ENCODE results near the gene SRMS.
"Not testable (repeated sequence)": the region's sequence is repeated elsewhere in the genome, so short reads cannot be mapped to it uniquely, and the experiment has no call there.

The SRMS gene

DNA sequence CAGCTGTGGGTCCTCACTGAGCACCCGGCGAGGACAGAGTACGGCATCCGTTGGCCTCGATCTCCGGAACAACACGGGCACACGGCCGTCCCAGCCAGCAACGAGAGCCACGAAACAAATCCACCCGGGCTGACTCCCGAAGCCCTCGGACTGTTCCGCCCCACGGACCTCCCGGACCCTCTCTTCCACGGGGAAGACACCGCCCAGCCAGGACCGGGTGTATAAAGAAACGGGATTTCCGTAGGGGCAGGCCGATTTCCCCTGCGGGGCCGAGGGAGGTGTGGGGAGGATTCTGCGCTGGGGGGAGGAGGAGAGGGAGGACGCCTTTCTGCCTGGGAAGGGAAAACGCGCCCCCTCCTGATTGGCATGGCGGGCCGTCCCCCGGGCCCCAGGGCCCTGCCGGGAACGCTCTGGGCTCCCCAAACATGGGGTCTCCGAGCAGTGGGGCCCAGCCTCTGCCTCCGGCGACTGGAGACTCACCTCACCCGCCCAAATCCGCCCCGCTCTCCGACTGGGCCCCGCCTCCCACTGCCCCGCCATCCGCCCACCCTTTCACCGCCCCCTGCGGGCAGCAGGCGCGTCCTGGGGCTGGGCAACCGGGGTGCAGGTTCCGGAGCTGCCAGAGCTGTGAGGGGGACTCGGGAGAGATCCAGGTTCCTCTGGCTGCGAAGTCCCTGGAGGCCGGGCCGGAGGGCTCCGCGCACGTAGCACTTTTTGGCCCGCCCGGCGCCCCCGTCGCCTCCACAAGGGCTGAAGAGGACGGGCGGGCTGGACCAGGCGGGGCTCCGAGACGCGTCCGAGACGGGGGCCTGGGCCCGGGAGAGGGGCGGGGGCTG lies 27.7 kb downstream of the SRMS start:
- peak; percentile 68 to 76 for DNase-seq

DNA sequence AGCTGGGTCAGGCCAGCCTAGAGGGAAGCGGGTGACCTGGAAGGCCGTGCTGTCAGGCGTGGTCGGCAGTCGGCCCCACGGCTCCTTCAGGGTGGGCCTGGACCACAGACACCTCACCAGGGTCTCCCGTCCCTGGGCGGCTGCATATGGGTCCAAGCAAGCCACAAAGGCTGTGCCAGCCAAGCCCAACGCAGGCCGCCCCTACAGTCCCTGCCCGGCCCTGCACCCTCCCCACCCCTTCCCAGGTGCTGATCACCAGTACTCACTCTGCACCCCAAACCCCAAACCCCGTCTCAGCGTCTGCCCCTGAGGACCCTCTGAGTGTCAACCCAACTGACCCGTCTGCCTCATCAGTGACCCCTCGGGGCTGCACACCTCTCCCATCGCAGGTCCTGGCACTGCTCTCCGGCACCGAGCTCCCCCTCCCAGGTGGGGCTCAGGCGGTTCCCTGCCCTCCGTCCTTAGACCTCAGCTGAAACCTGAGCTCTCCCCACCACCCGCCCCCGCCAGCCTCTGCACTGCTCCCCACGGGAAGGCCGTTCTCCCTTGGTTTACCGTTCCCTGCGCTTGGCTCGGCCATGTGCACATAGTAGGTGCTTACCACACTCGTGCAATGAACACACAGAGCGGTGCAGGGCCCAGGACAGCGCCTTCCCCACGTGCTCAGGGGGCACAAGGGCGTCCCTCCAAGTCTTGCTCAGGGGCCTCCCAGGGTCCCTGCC lies 28.4 kb downstream of the SRMS start:
- DNase-seq, result no peak

- DNase-seq, result no peak
Observed at GRCh38 chr20:63518351-63518861, 29.1 kb downstream of the SRMS start.

DNA sequence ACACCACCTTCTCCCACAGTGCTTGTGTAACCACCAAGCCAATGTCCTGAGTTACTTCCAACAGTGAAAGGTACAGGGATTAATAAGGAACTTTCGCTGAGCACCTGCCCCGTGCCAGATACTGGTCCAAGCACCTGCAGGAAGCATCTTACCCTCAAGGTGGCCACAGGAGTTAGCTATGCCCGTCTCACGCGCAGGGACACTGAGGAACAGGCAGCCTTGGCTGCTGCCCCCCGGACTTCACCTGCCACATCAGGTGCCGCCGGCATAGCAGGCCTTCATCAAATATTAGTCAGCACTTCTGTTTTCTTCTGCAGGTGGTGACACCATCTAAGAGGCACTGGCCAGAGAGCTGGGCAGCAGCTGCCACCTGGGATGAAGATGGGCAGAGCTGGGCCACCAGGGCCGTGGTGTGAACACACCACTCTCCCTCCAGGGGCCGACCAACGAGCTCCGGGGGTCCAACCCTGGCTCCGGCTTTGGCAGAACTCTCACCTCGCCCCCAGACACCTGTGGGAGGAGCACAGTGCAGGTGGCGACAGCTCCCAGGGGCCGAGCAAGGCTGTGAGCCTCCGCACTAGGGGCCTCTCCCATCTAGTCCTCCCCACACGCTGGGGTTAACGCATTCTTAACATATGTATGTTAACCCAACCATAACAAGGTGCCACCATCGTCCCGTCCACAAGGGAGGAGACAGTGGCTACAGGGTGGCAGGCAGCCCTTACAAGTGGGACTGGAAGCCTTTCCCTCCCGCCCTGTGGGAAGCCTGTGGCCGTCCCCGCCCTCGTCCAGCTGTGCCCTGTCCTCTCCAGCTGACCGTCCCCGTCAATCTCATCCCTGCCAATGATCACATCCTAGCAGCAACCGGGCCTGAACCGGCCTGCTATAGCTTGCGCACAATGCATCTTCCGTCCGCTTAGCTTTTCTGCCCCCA lies 29.9 kb downstream of the SRMS start:
- no peak for DNase-seq

DNA sequence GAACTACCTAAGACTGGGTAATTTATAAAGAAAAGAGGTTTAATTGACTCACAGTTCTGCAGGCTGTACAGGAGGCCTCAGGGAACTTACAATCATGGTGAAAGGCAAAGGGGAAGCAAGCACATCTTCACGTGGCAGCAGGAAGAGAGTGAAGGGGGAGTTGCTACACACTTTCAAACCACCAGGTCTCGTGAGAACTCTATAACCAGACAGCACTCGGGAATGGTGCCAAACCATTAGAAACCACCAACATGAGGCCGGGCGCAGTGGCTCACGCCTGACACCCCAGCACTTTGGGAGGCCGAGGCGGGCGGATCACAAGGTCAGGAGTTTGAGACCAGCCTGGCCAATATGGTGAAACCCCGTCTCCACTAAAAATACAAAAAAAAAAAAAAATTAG lies 33.0 kb downstream of the SRMS start:
- DNase-seq, result not testable (repeated sequence)

GRCh38 chr20:63513207-63513606 lies 34.3 kb downstream of the SRMS start:
- DNase-seq, result no peak

DNA sequence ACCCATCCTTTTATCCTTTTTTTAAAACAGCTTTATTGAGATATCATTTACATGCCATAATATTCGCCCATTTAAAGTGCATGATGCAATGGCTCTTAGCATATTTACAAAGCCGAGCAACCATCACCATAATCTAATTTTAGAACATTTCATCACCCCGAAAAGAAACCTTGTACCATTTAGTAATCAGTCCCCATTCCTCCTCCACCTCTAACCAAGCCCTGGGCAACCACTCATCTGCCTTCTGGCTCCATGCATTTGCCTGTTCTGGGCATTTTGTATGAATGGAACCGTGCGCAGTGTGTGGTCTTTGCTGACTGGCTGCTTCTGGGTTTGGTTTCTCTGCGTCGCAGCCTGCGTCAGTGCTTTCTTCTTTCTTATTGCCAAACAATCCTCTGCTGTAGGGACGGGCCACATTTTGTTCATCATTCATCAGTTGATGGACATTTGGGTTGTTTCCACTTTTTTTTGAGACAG lies 38.4 kb downstream of the SRMS start:
- no peak for DNase-seq

DNA sequence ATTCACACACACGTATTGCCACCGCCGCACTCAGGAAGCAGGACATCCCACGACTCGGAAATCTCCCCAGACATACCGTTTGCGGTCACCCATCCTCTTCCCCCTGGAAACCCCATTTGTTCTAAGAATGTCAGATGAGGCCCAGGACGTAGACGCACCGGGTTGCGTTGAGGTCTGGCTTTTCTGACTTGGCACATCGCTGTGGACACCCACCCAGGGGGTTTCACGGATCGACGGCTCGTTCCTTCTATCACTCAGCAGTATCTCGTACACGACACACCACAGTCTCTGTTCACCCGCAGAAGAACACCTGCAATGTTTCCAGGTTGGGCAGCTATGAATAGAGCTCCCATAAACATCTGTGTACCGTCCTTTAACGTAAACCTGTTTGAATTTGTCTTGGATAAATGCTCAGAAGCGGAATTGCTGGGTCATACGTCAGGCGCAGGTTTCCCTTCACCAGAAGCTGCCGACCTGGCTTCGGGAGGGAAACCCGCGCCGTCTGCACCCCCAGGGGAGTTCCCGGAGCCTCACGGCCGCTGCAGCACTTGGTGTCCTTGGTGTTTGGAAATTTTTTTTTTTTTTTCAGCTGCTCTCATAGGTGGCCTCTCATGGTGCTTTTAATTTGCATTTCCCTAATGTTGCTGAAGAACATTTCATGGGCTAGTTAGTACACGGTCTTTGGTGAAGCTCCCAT lies 39.3 kb downstream of the SRMS start:
- DNase-seq, result no peak

GRCh38 chr20:63507083-63507743 lies 40.3 kb downstream of the SRMS start:
- DNase-seq, result no peak

- no peak for DNase-seq
Observed at GRCh38 chr20:63505723-63506122, 41.8 kb downstream of the SRMS start.

DNA sequence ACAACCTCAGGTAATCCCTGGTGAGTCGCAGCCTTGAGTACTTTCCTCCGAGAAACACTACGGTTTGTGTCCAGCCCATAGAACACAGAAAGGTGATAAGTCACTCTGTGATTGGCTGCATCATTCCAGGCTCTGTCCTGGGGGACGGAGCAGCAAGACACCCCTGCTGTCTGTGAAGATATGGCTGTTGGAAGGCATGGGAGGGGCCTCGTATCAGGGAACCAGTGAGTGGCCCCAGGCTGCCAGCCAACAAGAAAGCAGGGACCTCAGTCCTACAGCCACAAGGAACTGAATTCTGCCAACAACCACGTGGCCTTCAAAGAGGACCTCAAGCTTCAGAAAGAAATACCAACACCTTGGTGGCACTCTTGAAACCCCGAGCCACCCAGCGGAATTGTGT lies 42.3 kb downstream of the SRMS start:
- DNase-seq, result no peak

DNA sequence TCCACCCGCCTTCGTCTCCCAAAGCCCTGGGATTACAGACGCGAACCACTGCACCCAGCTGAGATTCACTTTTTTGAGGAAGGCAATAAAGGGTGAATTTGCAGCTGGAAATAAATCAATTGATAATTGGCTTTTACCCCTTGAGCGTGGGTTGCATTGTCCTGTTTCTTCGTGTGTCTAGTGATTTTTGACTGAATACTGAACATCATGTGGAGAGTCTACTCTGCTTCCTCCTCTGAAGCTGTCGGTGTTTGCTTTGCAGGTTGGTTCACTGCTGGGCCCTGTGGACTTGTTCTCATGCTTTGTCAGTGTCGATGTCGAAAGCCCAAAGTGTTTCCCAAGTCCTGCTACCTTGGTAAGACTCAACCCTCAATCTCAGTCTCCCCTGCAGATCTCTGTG lies 42.9 kb downstream of the SRMS start:
- no peak for DNase-seq

GRCh38 chr20:63503524-63503923 lies 44.0 kb downstream of the SRMS start:
- no peak for DNase-seq

DNA sequence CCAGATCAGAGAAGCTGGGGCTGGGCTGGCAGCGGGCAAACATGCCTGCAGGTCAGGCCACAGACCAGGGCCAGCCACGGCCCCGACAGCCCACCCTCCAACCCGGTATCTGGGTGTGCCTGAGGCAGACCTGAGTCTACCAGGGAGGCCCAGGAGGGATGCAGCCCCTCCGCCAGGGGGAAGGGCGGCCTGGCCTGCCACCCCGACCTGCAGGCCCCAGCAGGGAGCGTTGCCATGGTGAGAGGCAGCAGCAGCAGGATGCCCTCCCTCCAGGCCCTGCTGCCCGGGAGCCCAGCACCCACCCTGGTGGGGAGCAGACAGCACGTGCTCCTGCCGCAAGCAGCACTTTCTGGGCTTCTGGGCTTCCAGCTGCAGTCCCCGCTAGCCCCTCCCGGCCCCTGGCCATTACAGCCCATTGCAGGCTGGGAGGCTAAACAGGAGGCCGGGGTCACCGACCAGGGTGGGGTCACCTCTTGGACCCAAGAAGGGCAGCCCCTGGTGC lies 44.8 kb downstream of the SRMS start:
- no peak for DNase-seq

DNA sequence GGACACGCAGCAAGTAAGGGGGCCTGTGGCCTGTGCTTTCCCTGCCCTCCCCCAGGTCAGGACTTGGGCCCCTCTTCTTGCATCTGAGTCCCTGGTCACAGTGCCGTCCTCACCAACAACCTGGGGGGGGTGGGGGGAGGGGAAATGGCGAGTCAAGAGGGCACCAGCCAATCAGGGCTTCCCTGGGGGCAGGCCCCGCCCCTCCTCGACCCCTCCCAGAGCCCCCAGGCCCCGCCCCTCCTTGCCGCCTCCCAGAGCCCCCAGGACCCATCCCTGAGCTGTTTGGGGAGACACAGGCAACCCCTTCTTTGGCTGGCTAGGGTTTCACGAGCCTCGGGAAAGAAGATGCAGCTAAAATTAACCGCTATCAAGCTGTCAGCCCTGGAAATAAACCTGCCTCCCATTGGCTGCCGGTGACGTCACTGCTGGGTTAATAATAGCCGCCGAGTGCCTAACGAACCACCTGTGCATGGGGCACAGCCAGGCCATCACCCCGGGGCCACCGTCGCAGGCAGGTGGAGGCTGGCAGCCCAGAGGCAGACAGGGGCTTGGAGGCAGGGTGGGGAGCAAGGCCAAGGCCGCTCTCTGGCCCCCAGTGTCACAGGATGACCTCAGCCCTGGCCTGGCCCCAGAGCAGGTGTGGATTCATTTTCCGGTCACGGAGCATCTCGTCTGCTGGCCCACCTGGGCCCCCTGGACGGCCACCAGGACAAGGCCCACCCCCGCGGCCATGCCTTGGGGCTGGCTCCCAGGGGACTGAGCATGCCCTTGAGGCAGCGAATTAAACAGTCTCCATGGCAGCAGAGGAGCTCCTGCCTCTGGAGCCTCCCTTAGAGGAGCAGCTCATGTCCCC lies 45.5 kb downstream of the SRMS start:
- DNase-seq, result no peak

- DNase-seq, result no peak
Observed at GRCh38 chr20:63500902-63501817, 46.4 kb downstream of the SRMS start.

GRCh38 chr20:63500151-63500901 lies 47.2 kb downstream of the SRMS start:
- DNase-seq, result no peak

- DNase-seq, result no peak
Observed at GRCh38 chr20:63499338-63499969, 48.1 kb downstream of the SRMS start.

Measured in activated CD4-positive, alpha-beta T cell treated with anti-CD3 and anti-CD28 coated beads, Interleukin-2, amount 50 U/mL, for 48 hours (primary cell).